H1 (cell line): Measurements from ENCODE around the gene KNCN. TPM values are rescaled to one million over a fixed set of nuclear protein-coding genes. Genes with fewer than 3 reads are reported as not detected.

ENCODE experiments used
- CTCF ChIA-PET: fragments of 300-600 bp; sonication (Branson Sonifier 250); formaldehyde crosslinking; loops from one replicate; lab custom pipeline; 2021; ENCODE audit not compliant: partially characterized antibody; lab: Charles Lee
- POLR2A ChIA-PET: fragments of 300-600 bp; sonication (Branson Sonifier 250); formaldehyde crosslinking; loops from one replicate; lab custom pipeline; 2021; ENCODE audit warnings: inconsistent platforms; ENCODE audit not compliant: partially characterized antibody; lab: Charles Lee
- DNase-seq, 2 experiments: peaks; one replicate each; pipeline versions ENCODE4 v3.0.0 to v3.0.0-alpha.2; 2010 to 2022; ENCODE audit warnings: low spot score in 2 of 2, low read depth in 1 of 2, mixed read lengths in 1 of 2
- FAIRE-seq: peaks from 2 replicates; lab custom pipeline; 2011; peaks lifted over from hg19 to GRCh38; lab: Jason Lieb, UNC
- H2AFZ ChIP-seq: 2 replicates; pipeline ENCODE4 v1.8.1; 2012; ENCODE audit warnings: low read length, inconsistent platforms
- H2AK5ac ChIP-seq: 2 replicates; pipeline ENCODE4 v1.6.1; 2013; ENCODE audit warnings: low read depth, low read length
- H2BK120ac ChIP-seq: replicated peaks from 2 replicates; pipeline ENCODE3; 2013; ENCODE audit warnings: low read depth, low read length, inconsistent platforms
- H2BK12ac ChIP-seq: 2 replicates; pipeline ENCODE4 v1.6.1; 2013; ENCODE audit warnings: low read depth, low read length
- H2BK15ac ChIP-seq: 2 replicates; pipeline ENCODE4 v1.6.1; 2013; ENCODE audit warnings: low read length
- H2BK20ac ChIP-seq: 2 replicates; pipeline ENCODE4 v1.6.1; 2013; ENCODE audit warnings: low read length
- H2BK5ac ChIP-seq: 2 replicates; pipeline ENCODE4 v1.6.1; 2013; ENCODE audit warnings: low read depth, low read length
- H3K14ac ChIP-seq: 2 replicates; pipeline ENCODE4 v1.6.1; 2013; ENCODE audit warnings: inconsistent platforms; ENCODE audit not compliant: insufficient read length
- H3K18ac ChIP-seq: 2 replicates; pipeline ENCODE4 v1.6.1; 2013; ENCODE audit warnings: low read length; ENCODE audit errors: extremely low read depth
- H3K23ac ChIP-seq: 2 replicates; pipeline ENCODE4 v1.6.1; 2013; ENCODE audit warnings: inconsistent platforms; ENCODE audit not compliant: insufficient read length
- H3K23me2 ChIP-seq: 2 replicates; pipeline ENCODE4 v1.6.1; 2013; ENCODE audit warnings: low read depth, low read length
- H3K27ac ChIP-seq: 2 replicates; pipeline ENCODE4 v1.6.1; 2011; ENCODE audit warnings: low read depth, low read length, inconsistent platforms
- H3K27me3 ChIP-seq, 4 experiments: replicated peaks in 1 of 4; 1 replicate in 1 of 4; 2 replicates in 3 of 4; pipeline versions ENCODE4 v1.6.1 to v1.8.1; 2011 to 2013; ENCODE audit warnings: low read length in 3 of 4, mild to moderate bottlenecking in 3 of 4, inconsistent platforms in 2 of 4, mixed read lengths in 2 of 4, moderate library complexity in 1 of 4; ENCODE audit not compliant: control insufficient read depth in 3 of 4, insufficient read depth in 3 of 4; ENCODE audit errors: extremely low read depth in 1 of 4
- H3K36me3 ChIP-seq, 4 experiments: 2 replicates each; pipeline versions ENCODE4 v1.6.1 to v1.8.1; 2011 to 2013; ENCODE audit warnings: mild to moderate bottlenecking in 4 of 4, low read length in 3 of 4, moderate library complexity in 2 of 4, control low read depth in 1 of 4, inconsistent platforms in 1 of 4; ENCODE audit not compliant: insufficient read depth in 4 of 4, control insufficient read depth in 2 of 4
- H3K4ac ChIP-seq: replicated peaks from 2 replicates; pipeline ENCODE3; 2013; ENCODE audit warnings: low read length, low read depth, mixed read lengths, inconsistent platforms; ENCODE audit not compliant: insufficient read length
- H3K4me1 ChIP-seq, 4 experiments: replicated peaks in 1 of 4; 1 replicate in 1 of 4; 2 replicates in 3 of 4; pipeline versions ENCODE4 v1.6.1 to v1.8.1; 2011 to 2013; ENCODE audit warnings: low read length in 3 of 4, inconsistent platforms in 2 of 4, mixed read lengths in 1 of 4; ENCODE audit not compliant: insufficient read depth in 4 of 4, control insufficient read depth in 3 of 4
- H3K4me2 ChIP-seq, 2 experiments: 2 replicates each; pipeline versions ENCODE4 v1.6.1 to v1.8.1; 2011 to 2013; ENCODE audit warnings: low read depth in 2 of 2, low read length in 2 of 2, control low read depth in 1 of 2, inconsistent platforms in 1 of 2, mild to moderate bottlenecking in 1 of 2; ENCODE audit not compliant: insufficient read depth in 1 of 2
- H3K4me3 ChIP-seq, 4 experiments: fragments of 200-600, 300-600 bp in 1 of 4; sonication (generic), shearing (Covaris generic), sonication (Bioruptor Twin) in 1 of 4; 2 replicates each; pipeline versions ENCODE4 v1.5.1 to v1.8.1; 2011 to 2016; ENCODE audit warnings: low read length in 4 of 4, low read depth in 3 of 4, control low read depth in 2 of 4, inconsistent platforms in 2 of 4, mild to moderate bottlenecking in 2 of 4, mixed read lengths in 1 of 4, moderate library complexity in 1 of 4; ENCODE audit not compliant: insufficient read depth in 2 of 4; ENCODE audit errors: extremely low read depth in 1 of 4
- H3K56ac ChIP-seq: replicated peaks from 2 replicates; pipeline ENCODE3; 2013; ENCODE audit warnings: low read depth, mild to moderate bottlenecking, mixed read lengths, low read length, inconsistent platforms; ENCODE audit not compliant: insufficient read length
- H3K79me1 ChIP-seq: 2 replicates; pipeline ENCODE4 v1.6.1; 2013; ENCODE audit warnings: low read depth, low read length, control low read depth
- H3K79me2 ChIP-seq, 2 experiments: 2 replicates each; pipeline versions ENCODE4 v1.6.1 to v1.8.1; 2012 to 2013; ENCODE audit warnings: low read length in 2 of 2, mild to moderate bottlenecking in 2 of 2, inconsistent platforms in 1 of 2; ENCODE audit not compliant: insufficient read depth in 2 of 2, control insufficient read depth in 1 of 2
- H3K9ac ChIP-seq, 4 experiments: replicated peaks in 1 of 4; 1 replicate in 1 of 4; 2 replicates in 3 of 4; pipeline versions ENCODE4 v1.6.1 to v1.8.1; 2011 to 2013; ENCODE audit warnings: low read depth in 3 of 4, low read length in 3 of 4, control low read depth in 2 of 4, mild to moderate bottlenecking in 2 of 4, moderate library complexity in 2 of 4, inconsistent platforms in 1 of 4; ENCODE audit errors: extremely low read depth in 1 of 4
- H3K9me3 ChIP-seq, 2 experiments: 2 replicates each; pipeline versions ENCODE4 v1.6.1 to v1.8.1; 2012 to 2013; ENCODE audit warnings: mild to moderate bottlenecking in 2 of 2, moderate library complexity in 2 of 2, control low read depth in 1 of 2, inconsistent platforms in 1 of 2, low read depth in 1 of 2, low read length in 1 of 2, mixed read lengths in 1 of 2; ENCODE audit not compliant: insufficient read depth in 2 of 2
- H4K20me1 ChIP-seq, 2 experiments: replicated peaks in 1 of 2; 2 replicates each; pipeline versions ENCODE3 to v1.8.1; 2011 to 2013; ENCODE audit warnings: inconsistent platforms in 2 of 2, low read length in 2 of 2, mild to moderate bottlenecking in 1 of 2; ENCODE audit not compliant: insufficient read depth in 2 of 2, control insufficient read depth in 1 of 2
- H4K5ac ChIP-seq: 2 replicates; pipeline ENCODE4 v1.6.1; 2013; ENCODE audit warnings: low read length, low read depth, mixed read lengths, inconsistent platforms; ENCODE audit not compliant: insufficient read length
- H4K8ac ChIP-seq: 2 replicates; pipeline ENCODE4 v1.8.0; 2013; ENCODE audit warnings: mild to moderate bottlenecking, moderate library complexity, low read length, inconsistent platforms; ENCODE audit not compliant: insufficient read depth; ENCODE audit errors: extremely low read depth
- H4K91ac ChIP-seq: replicated peaks from 2 replicates; pipeline ENCODE3; 2013; ENCODE audit warnings: low read length, mixed read lengths, inconsistent platforms; ENCODE audit not compliant: insufficient read length
- SAP30 ChIP-seq: fragments of 300-600 bp; sonication (generic); IDR thresholded peaks from 2 replicates; pipeline ENCODE4 v1.7.1; 2012; ENCODE audit warnings: low read length, moderate library complexity, mild to moderate bottlenecking, inconsistent platforms; ENCODE audit not compliant: insufficient read depth, insufficient replicate concordance
- WGBS, 2 experiments: shearing (Covaris generic) in 1 of 2; methylation state at CpG; one replicate each; pipeline versions ENCODE4 v1.1.6 to v1.1.7; 2013 to 2015; ENCODE audit warnings: low lambda C conversion rate in 2 of 2, mixed read lengths in 2 of 2, inconsistent platforms in 1 of 2, low coverage in 1 of 2, missing lambda C conversion rate in 1 of 2; ENCODE audit not compliant: insufficient replicate concordance in 2 of 2, insufficient coverage in 1 of 2, insufficient read length in 1 of 2; ENCODE audit errors: extremely low coverage in 1 of 2, missing lambda C conversion rate in 1 of 2; 5-methylcytosine and 5-hydroxymethylcytosine counted together
- polyA plus RNA-seq, 7 experiments: library from polyadenylated mRNA; depleted of rRNA in 3 of 7; stranded (reverse) in 5 of 7; unstranded in 2 of 7; fragments of >200 nt in 5 of 7; fragments of 200-250 nt in 2 of 7; gene quantifications; 1 replicate in 5 of 7; 2 replicates in 1 of 7; 4 replicates in 1 of 7; pipeline versions ENCODE4 v1.2.1 to v1.2.3, GENCODE V29; 2011 to 2013; ENCODE audit warnings: missing spikeins in 2 of 7, mixed read lengths in 2 of 7
- total RNA-seq: library from RNA; stranded (reverse); fragmentation: NEBNext Ultra II Directional; extraction: Animal tissue kit (Norgen Biotek cat#: 25700); gene quantifications from 2 replicates; pipeline ENCODE4 v1.2.1, GENCODE V29; 2021
- TF ChIP-seq, protein P1 (sequence below): IDR thresholded peaks from 2 replicates; pipeline ENCODE4 v1.6.1; 2011; ENCODE audit warnings: low read length, improper control_type of control experiment
- TF ChIP-seq, protein P2 (sequence below), 3 experiments: IDR thresholded peaks; 1 replicate in 2 of 3; 2 replicates in 1 of 3; pipeline versions ENCODE4 v1.5.1 to v1.6.1; 2011; ENCODE audit warnings: low read length in 3 of 3, mild to moderate bottlenecking in 3 of 3, inconsistent platforms in 2 of 3, low read depth in 1 of 3, moderate library complexity in 1 of 3; ENCODE audit not compliant: insufficient read depth in 1 of 3; ENCODE audit errors: control extremely low read depth in 1 of 3

Gene KNCN
- total and polyA plus RNA-seq, 2 of the 8 experiments (the other 6 are each of a cell fraction or from before 2014, with no cell fraction given) = not detected

GRCh38 chr1:46515576-46515975 is 35.9 kb downstream of the KNCN start:
- CTCF ChIA-PET = interaction anchor here (0.6 to 18.9 kb wide), 10 partner anchors 9 to 760 kb away, joined by 3 to 287 read pairs (median 7); partner anchors contain the start of gene DMBX1
- Histone ChIP-seq H2BK12ac (peak overlapping the region; percentile 2; the same call in 1 of the 2 replicates), H3K4me2 (no peak overlapping the region), H3K27ac (no peak overlapping the region), H2BK15ac (peak overlapping the region; percentile 51; the same call in 1 of the 2 replicates), H2BK20ac (0 out of 2 replicates have a peak overlapping the region, but pooled peaks have one; percentile 40), H2BK120ac (no peak overlapping the region), H3K36me3 (no peaks in the 10 kb centered on the region), H3K14ac (no peak overlapping the region), H3K27me3 (peaks cover 0 to 23% (median 9%) of the 10 kb centered on the region in 4 experiments; a peak in 4 of 7 replicates), H3K56ac (no peak overlapping the region), H3K18ac (no peak overlapping the region), H2AFZ (no peak overlapping the region), H3K79me2 (no peaks in the 10 kb centered on the region), H4K20me1 (peaks cover 0 to 2% of the 10 kb centered on the region in 2 experiments), H4K5ac (no peak overlapping the region), H3K9me3 (no peaks in the 10 kb centered on the region), H3K9ac (no peak overlapping the region), H3K23me2 (no peaks in the 10 kb centered on the region), H4K91ac (no peak overlapping the region), H3K4ac (no peak overlapping the region), H3K4me1 (peaks cover 19 to 47% (median 29%) of the 10 kb centered on the region in 4 experiments), H2BK5ac (no peak overlapping the region), H3K23ac (no peak overlapping the region), H4K8ac (no peak overlapping the region), H2AK5ac (peak overlapping the region; percentile 83; the same call in 1 of the 2 replicates), H3K4me3 (no peak overlapping the region), H3K79me1 (no peaks in the 10 kb centered on the region)
- TF ChIP-seq, protein P1, sequence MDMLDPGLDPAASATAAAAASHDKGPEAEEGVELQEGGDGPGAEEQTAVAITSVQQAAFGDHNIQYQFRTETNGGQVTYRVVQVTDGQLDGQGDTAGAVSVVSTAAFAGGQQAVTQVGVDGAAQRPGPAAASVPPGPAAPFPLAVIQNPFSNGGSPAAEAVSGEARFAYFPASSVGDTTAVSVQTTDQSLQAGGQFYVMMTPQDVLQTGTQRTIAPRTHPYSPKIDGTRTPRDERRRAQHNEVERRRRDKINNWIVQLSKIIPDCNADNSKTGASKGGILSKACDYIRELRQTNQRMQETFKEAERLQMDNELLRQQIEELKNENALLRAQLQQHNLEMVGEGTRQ = no peak
- TF ChIP-seq, protein P2, sequence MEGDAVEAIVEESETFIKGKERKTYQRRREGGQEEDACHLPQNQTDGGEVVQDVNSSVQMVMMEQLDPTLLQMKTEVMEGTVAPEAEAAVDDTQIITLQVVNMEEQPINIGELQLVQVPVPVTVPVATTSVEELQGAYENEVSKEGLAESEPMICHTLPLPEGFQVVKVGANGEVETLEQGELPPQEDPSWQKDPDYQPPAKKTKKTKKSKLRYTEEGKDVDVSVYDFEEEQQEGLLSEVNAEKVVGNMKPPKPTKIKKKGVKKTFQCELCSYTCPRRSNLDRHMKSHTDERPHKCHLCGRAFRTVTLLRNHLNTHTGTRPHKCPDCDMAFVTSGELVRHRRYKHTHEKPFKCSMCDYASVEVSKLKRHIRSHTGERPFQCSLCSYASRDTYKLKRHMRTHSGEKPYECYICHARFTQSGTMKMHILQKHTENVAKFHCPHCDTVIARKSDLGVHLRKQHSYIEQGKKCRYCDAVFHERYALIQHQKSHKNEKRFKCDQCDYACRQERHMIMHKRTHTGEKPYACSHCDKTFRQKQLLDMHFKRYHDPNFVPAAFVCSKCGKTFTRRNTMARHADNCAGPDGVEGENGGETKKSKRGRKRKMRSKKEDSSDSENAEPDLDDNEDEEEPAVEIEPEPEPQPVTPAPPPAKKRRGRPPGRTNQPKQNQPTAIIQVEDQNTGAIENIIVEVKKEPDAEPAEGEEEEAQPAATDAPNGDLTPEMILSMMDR (IDR thresholded peaks at IDR 0.05; ENCODE audit: control extremely low read depth in 1 of 3, insufficient read depth in 1 of 3, low read depth in 1 of 3, low read length in 3 of 3) = no peak
- no peak for TF ChIP-seq SAP30
- FAIRE-seq (no peak), DNase-seq (no peak)
- WGBS, 2 experiments = 79% methylated on average over 6 of the region's 6 CpGs; no CpG with 5 or more reads in 1 of the 2 experiments
- POLR2A ChIA-PET = interaction anchor here (1.4 kb wide), 2 partner anchors 10 to 16 kb away, joined by 3 to 4 read pairs; no protein-coding TSS in a partner anchor
